SU-DHL-6 (cell line): ENCODE measurements around the gene CREB3L4.

Experiments
- H2AFZ ChIP-seq: fragments of 200-600 bp; sonication (generic); 2 replicates; pipeline ENCODE4 v1.6.1; 2014; ENCODE audit warnings: low read depth, mild to moderate bottlenecking, moderate library complexity, mixed read lengths, antibody characterized with exemption, low read length; ENCODE audit not compliant: severe bottlenecking
- H3F3A ChIP-seq: fragments of 200-600 bp; shearing (Covaris generic); 2 replicates; pipeline ENCODE4 v1.6.0; 2016; ENCODE audit warnings: antibody characterized with exemption, mild to moderate bottlenecking; ENCODE audit not compliant: insufficient read depth
- H3K27ac ChIP-seq: fragments of 200-600 bp; sonication (generic); 2 replicates; pipeline ENCODE4 v1.5.1; 2016; ENCODE audit warnings: low read depth, mild to moderate bottlenecking, low read length, moderate library complexity, mixed read lengths
- H3K27me3 ChIP-seq: fragments of 200-600 bp; sonication (generic), shearing (Covaris generic); 2 replicates; pipeline ENCODE4 v1.6.0; 2014; ENCODE audit warnings: mild to moderate bottlenecking, low read length
- H3K36me3 ChIP-seq: fragments of 200-600 bp; sonication (generic); 2 replicates; pipeline ENCODE4 v1.6.1; 2014; ENCODE audit warnings: mild to moderate bottlenecking, low read length, mixed read lengths
- H3K4me2 ChIP-seq: fragments of 300-600, 200-600 bp; shearing (Covaris generic), sonication (generic); 2 replicates; pipeline ENCODE4 v1.6.0; 2014; ENCODE audit warnings: low read length, low read depth, mild to moderate bottlenecking; ENCODE audit not compliant: poor library complexity, severe bottlenecking
- H3K4me3 ChIP-seq: fragments of 200-600 bp; sonication (generic); 2 replicates; pipeline ENCODE4 v1.5.1; 2014; ENCODE audit warnings: antibody characterized with exemption, low read length, mild to moderate bottlenecking, mixed read lengths; ENCODE audit not compliant: insufficient read depth, poor library complexity, severe bottlenecking
- H3K79me2 ChIP-seq: fragments of 200-600 bp; sonication (generic); 2 replicates; pipeline ENCODE4 v1.6.1; 2014; ENCODE audit warnings: mild to moderate bottlenecking, low read length, moderate library complexity; ENCODE audit not compliant: insufficient read depth
- H3K9ac ChIP-seq: fragments of 200-600 bp; sonication (generic); 2 replicates; pipeline ENCODE4 v1.7.0; 2014; ENCODE audit warnings: mild to moderate bottlenecking, low read length
- H3K9me2 ChIP-seq: fragments of 200-600 bp; sonication (generic); replicated peaks from 2 replicates; pipeline ENCODE4 v1.6.1; 2014; ENCODE audit warnings: low read length; ENCODE audit not compliant: insufficient read depth
- H3K9me3 ChIP-seq: fragments of 200-600 bp; sonication (generic); 2 replicates; pipeline ENCODE4 v1.6.1; 2014; ENCODE audit warnings: low read length, mixed read lengths; ENCODE audit not compliant: insufficient read depth
- H4K20me1 ChIP-seq: fragments of 200-600 bp; sonication (generic); 2 replicates; pipeline ENCODE4 v1.6.1; 2014; ENCODE audit warnings: low read depth, mild to moderate bottlenecking, antibody characterized with exemption, low read length, moderate library complexity, mixed read lengths
- EZH2phosphoT487 ChIP-seq: fragments of 200-600 bp; sonication (generic), shearing (Covaris generic); conservative IDR thresholded peaks from 2 replicates; pipeline ENCODE4 v1.6.1; 2018; ENCODE audit warnings: mild to moderate bottlenecking, antibody characterized with exemption, low read length, moderate library complexity, mixed read lengths
- TF ChIP-seq, protein P1 (sequence below): fragments of 200-600 bp; sonication (generic); IDR thresholded peaks from one replicate; pipeline ENCODE4 v1.5.1; 2017; ENCODE audit warnings: antibody characterized with exemption, mild to moderate bottlenecking, low read length, moderate library complexity; ENCODE audit not compliant: insufficient read depth, poor library complexity, severe bottlenecking

Gene CREB3L4

DNA sequence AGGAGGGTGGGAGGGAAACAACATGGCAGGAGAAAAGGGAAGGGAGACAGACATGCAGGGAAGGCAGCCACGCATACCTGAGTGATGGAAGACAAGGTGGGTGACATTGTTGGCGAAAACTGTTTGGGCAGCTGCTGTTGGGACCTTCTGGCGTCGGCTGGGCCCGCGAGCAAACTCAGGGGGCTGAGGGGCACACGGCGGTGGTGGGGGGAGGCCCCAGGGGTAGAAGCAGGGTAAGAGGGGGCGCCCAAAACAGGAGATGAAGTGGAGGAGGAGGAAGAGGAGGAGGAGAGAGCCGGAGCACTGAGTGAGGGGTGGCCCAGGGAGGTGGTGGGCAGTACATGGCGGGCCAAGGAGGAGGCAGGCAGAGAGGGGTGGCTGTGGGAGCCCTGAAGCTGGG is 16.5 kb upstream of the CREB3L4 start:
- Histone ChIP-seq H3K36me3 (peaks cover 6% of the 10 kb centered on the region; the same call in 1 of the 2 replicates), H3K9ac (no peak overlapping the region), H3K27me3 (no peaks in the 10 kb centered on the region), H3K9me2 (no peaks in the 10 kb centered on the region), H3K9me3 (no peaks in the 10 kb centered on the region), H3K4me3 (no peak overlapping the region), H3F3A (peaks cover 20% of the 10 kb centered on the region), H4K20me1 (no peaks in the 10 kb centered on the region), H2AFZ (no peak overlapping the region), H3K4me2 (no peak overlapping the region), H3K79me2 (peaks cover 26% of the 10 kb centered on the region), H3K27ac (no peak overlapping the region)
- TF ChIP-seq, protein P1, sequence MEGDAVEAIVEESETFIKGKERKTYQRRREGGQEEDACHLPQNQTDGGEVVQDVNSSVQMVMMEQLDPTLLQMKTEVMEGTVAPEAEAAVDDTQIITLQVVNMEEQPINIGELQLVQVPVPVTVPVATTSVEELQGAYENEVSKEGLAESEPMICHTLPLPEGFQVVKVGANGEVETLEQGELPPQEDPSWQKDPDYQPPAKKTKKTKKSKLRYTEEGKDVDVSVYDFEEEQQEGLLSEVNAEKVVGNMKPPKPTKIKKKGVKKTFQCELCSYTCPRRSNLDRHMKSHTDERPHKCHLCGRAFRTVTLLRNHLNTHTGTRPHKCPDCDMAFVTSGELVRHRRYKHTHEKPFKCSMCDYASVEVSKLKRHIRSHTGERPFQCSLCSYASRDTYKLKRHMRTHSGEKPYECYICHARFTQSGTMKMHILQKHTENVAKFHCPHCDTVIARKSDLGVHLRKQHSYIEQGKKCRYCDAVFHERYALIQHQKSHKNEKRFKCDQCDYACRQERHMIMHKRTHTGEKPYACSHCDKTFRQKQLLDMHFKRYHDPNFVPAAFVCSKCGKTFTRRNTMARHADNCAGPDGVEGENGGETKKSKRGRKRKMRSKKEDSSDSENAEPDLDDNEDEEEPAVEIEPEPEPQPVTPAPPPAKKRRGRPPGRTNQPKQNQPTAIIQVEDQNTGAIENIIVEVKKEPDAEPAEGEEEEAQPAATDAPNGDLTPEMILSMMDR, result no peak
- no peak for TF ChIP-seq EZH2phosphoT487

DNA sequence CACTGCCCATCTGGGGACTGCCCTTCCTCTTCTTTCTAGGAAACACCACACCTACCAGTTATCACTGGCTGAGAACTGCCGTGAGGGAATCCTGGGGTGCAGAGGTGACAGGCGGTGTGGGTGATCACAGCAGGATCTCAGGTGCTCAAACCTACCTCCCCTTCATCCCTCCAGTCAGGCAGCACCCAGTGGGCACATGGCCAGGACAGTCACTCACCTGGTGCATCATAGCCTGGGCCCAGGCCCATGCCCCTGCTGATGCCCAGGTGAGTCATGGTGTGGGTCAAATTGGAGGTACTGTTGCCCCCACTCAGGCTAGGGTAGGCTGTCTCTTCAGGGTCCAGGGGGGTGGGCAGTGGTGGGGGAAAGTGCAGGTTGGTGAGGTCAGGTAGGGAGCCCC is 15.9 kb upstream of the CREB3L4 start:
- peaks cover 6% of the 10 kb centered on the region; the same call in 1 of the 2 replicates for H3K36me3 ChIP-seq
- H2AFZ ChIP-seq, result no peak overlapping the region
- H3K9me2 ChIP-seq, result no peaks in the 10 kb centered on the region
- no peaks in the 10 kb centered on the region for H4K20me1 ChIP-seq
- no peak for TF ChIP-seq EZH2phosphoT487
- TF ChIP-seq, protein P1, result no peak
- no peak overlapping the region for H3K27ac ChIP-seq
- H3K9me3 ChIP-seq, result no peaks in the 10 kb centered on the region
- no peaks in the 10 kb centered on the region for H3K27me3 ChIP-seq
- H3K79me2 ChIP-seq, result peaks cover 32% of the 10 kb centered on the region
- H3K9ac ChIP-seq, result no peak overlapping the region
- no peak overlapping the region for H3K4me2 ChIP-seq
- H3F3A ChIP-seq, result peaks cover 18% of the 10 kb centered on the region
- no peak overlapping the region for H3K4me3 ChIP-seq

DNA sequence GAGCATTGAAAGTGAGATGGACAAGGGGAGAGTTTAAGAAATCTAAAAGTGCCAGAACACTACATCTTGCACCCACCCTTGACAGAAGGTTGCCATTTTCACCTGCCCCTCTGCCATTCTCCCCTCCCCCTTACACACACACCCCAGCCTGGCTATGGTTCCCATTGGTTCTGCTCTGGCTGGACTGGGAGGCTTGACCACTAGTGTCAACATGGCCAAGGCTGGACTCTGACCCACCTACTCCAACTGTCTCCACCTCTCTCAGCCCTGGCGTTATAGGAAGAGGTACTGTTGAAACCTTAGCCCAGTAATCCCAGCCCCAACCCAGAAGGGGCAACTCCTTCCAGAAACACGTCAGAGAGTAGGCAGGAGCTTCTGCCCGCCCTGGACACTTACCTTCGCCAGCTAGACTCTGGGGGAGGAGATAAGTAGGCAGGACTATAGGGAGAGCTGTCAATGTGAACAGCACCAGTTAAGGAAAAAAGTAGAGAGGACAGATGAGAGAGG is 13.8 kb upstream of the CREB3L4 start:
- Histone ChIP-seq H3F3A (peaks cover 8% of the 10 kb centered on the region; the same call in 1 of the 2 replicates), H2AFZ (no peak overlapping the region), H3K27ac (no peak overlapping the region), H4K20me1 (no peaks in the 10 kb centered on the region), H3K36me3 (peaks cover 6% of the 10 kb centered on the region; the same call in 1 of the 2 replicates), H3K27me3 (no peaks in the 10 kb centered on the region), H3K4me3 (no peak overlapping the region), H3K9me2 (no peaks in the 10 kb centered on the region), H3K9ac (no peak overlapping the region), H3K9me3 (no peaks in the 10 kb centered on the region), H3K79me2 (peaks cover 48% of the 10 kb centered on the region), H3K4me2 (no peak overlapping the region)
- TF ChIP-seq, protein P1, result no peak
- TF ChIP-seq EZH2phosphoT487, result no peak
